GM18499 (cell line): ENCODE measurements around the gene RAPGEF5.

ENCODE experiments used
- ATAC-seq: cut with Tn5 transposase; IDR thresholded peaks from one replicate; pipeline ENCODE4 v1.9.1; 2021; ENCODE audit warnings: moderate number of reproducible peaks; ENCODE audit not compliant: insufficient read depth, unreplicated experiment

The RAPGEF5 gene

GRCh38 chr7:22201186-22201880 lies 155.6 kb downstream of the RAPGEF5 start:
- ATAC-seq, result no peak

DNA sequence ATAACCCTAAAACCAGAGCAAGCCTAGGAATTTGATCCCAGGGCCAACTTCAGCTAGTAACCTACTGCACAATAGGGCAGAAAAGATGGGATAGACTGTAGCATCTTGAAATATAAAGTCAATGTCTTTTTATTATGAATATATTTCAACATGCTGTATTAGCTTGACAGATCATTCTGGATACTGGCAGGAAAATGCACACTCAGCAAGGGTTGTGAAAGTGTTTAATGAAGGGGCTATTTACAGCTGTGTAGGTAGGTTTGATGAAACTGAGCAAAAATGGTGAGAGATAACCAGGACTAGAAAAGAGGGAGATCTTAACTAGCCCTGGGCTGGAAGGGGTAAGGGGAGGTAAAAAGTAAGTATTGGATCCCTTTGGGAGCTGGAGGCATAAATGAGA lies 156.2 kb downstream of the RAPGEF5 start:
- ATAC-seq, result no peak

DNA sequence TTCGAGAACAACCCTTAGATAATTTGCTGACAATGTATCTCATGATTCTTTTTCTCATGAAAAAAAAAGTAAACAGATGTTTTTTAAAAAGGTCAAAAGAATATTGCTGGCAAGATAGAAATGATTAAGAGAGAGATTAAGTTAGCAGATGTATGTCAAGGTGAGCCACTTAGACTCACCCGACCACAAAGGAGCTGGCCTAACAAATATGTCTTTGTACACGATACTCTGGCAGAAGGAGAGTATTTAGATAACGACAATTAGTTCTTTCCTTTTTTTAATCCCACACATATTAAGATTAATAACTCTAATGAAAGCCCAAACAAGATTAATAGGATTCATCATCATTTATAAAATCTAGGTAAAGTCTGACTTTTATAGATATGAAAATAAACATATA lies 156.7 kb downstream of the RAPGEF5 start:
- ATAC-seq, result no peak

GRCh38 chr7:22197376-22197775 lies 159.6 kb downstream of the RAPGEF5 start:
- ATAC-seq, result no peak

DNA sequence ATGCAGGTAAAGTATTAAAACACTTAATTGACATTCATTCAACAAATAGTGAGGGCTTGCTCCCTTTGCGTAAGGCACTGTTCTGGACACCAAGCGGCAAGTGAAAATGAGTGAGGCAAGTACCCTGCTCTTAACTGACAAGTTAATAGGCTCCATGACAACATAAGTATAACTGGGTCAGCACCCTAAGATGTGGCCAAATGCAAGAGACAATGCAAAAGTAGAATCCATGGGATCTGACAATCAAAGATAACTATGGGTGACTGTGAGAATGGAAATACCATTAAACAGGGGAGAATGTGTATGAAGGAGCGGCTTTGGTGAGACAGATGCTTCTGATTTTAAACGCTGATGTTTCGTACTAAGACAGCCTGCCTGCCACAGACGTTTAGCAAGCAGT lies 160.5 kb downstream of the RAPGEF5 start:
- no peak for ATAC-seq

GRCh38 chr7:22195397-22196172 lies 161.4 kb downstream of the RAPGEF5 start:
- no peak for ATAC-seq

- ATAC-seq, result no peak
These were observed 162.2 kb downstream of the RAPGEF5 start for GRCh38 chr7:22194658-22195273.

- no peak for ATAC-seq
These were observed 163.4 kb downstream of the RAPGEF5 start for GRCh38 chr7:22193450-22193983.

- ATAC-seq, result no peak
These were observed 164.2 kb downstream of the RAPGEF5 start for GRCh38 chr7:22192801-22193200.

GRCh38 chr7:22190736-22191135 lies 166.2 kb downstream of the RAPGEF5 start:
- ATAC-seq, result no peak

DNA sequence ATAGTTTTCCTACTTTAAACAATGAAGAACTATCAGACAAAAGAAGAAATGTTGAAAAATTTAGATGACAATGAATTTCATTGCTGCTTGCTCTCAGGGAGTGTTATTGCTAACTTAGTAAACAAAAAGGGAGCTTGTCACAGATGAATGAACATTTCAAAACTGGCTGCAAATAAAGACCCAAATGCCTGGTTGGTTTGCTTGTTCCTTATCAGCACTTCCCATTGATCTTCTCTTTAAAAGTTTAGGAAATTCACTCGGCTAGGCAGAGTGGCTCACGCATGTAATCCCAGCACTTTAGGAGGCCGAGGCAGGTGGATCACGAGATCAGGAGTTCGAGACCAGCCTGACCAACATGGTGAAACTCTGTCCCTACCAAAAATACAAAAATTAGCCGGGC lies 167.2 kb downstream of the RAPGEF5 start:
- no peak for ATAC-seq

DNA sequence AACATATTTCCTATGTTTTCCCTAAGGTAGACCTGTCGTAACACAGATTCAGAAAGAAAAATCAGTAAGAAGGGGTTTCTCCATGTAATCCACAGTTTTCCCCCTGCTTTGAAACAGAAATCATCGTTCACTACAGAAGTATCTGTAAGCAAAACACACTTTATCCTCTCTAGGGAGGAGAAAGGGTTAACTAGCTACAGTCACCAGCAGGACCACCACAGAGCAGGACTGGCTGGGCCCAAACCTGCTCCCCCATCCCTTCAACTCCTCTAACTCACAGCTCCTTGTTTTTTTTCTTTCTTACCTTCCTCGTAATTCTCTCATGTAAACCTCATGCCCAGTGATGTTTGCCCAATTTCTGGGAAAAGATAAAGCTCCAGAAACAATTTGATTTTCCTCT lies 167.7 kb downstream of the RAPGEF5 start:
- no peak for ATAC-seq

- ATAC-seq, result no peak
These were observed 169.1 kb downstream of the RAPGEF5 start for GRCh38 chr7:22187691-22188348.

GRCh38 chr7:22185559-22185958 lies 171.4 kb downstream of the RAPGEF5 start:
- ATAC-seq, result no peak

- ATAC-seq, result no peak
These were observed 172.3 kb downstream of the RAPGEF5 start for GRCh38 chr7:22184549-22185199.

- ATAC-seq, result no peak
These were observed 173.3 kb downstream of the RAPGEF5 start for GRCh38 chr7:22183522-22184280.

DNA sequence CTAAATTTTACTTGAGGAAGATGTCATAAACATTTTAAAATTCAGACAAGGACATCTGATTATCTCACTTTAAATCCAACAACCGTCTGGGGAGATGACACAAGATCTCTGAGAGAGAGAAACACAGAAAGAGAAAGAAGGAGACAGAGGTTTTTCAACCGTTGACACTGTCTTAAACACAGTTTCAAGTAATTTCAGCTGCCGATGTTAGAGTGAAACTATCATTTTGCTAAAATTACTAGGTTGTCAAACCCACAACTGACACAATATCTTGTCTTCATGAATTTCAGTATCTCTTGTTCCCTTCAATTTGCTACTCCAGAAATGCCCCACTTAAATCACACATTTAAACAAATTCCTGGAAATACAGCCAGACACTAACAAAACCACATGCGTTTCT lies 174.8 kb downstream of the RAPGEF5 start:
- no peak for ATAC-seq

DNA sequence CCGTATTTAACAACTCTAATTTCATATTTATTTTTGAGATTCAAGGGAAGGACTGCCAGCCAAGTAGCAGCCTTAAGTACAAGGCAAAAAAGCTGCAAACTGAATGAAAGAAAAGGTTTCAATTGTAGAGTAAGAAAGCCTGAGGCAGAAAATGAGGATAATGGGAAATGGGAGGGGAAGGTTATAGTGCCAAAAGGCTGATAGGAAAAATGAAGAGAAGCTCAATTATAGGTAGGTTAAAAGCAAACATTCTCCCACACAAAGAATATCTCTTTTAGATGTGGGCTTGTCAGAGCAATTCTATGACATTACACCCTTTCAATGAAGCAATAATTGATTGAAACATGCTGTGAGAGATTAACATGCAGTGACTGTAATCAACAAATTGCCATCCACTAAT lies 175.3 kb downstream of the RAPGEF5 start:
- ATAC-seq, result no peak

- no peak for ATAC-seq
These were observed 177.5 kb downstream of the RAPGEF5 start for GRCh38 chr7:22179442-22179879.
